GM12891 (cell line): ENCODE measurements around the gene STIL.

Experiments used
- PAX5 ChIP-seq: IDR thresholded peaks from 2 replicates; pipeline ENCODE4 v1.6.1; 2011; ENCODE audit warnings: low read length, moderate library complexity, mild to moderate bottlenecking; ENCODE audit not compliant: insufficient read depth, severe bottlenecking
- POLR2A ChIP-seq: IDR thresholded peaks from 2 replicates; pipeline ENCODE4 v1.6.1; 2011; ENCODE audit warnings: low read depth, low read length, control low read depth
- POLR2AphosphoS5 ChIP-seq: IDR thresholded peaks from 2 replicates; pipeline ENCODE4 v1.6.1; 2011; ENCODE audit warnings: low read depth, low read length, control low read depth
- TAF1 ChIP-seq: IDR thresholded peaks from 2 replicates; pipeline ENCODE4 v1.6.1; 2011; ENCODE audit warnings: low read depth, low read length, control low read depth

DNA sequence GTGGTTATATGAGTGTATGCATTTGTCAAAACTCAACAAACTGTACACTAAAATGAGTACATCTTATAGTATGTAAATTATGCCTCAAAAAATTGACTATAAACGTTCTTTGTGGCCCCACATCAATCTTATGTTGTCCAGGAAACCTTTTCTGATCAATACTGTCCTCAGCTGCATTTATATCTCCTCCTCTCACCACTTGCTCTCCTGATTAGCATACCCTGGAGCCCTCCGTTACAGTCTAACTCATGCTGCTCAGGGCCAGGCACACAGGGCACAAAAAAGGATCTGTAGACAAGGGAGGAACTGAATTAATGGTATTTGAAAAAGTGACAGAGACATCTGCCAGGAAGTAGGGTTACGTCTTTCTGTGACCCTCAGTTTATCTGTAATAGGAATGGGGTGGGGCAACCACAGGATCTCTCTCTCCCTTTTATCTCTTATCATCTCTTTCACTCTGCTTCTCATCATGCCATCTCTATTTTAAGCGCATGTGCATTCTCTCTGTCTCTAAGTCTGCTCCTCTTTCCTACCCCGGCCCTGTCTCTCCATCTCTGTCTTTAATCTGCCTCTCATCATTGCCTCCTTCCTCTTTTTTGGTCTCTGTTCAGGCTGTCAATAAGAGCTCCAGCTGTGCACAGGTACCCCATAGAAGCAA, 74.9 kb downstream of the STIL start:
- TF ChIP-seq POLR2AphosphoS5: no peak
- no peak for TF ChIP-seq POLR2A
- no peak for TF ChIP-seq PAX5
- no peak for TF ChIP-seq TAF1
